Heart left ventricle (tissue), 16 donors: ENCODE data around the gene AEBP1. TPM values are rescaled to one million over a fixed set of nuclear protein-coding genes. Genes with fewer than 3 reads are reported as not detected.

ENCODE experiments used
- ATAC-seq, 4 donors: fragments of 200-7000 bp; cut with Tn5 transposase; one replicate each; pipeline ENCODE4 v1.9.1; 2020 to 2022; ENCODE audit warnings: moderate library complexity in 4 of 4, mild to moderate bottlenecking in 3 of 4, moderate number of reproducible peaks in 1 of 4
- DNase-seq, 5 donors: peaks; one replicate each; pipeline ENCODE4 v3.0.0-alpha.2; 2020
- H3K27ac ChIP-seq, 12 donors: fragments of 200-600 bp; sonication (generic) in 4 of 12; one replicate each; pipeline versions ENCODE4 v1.5.0 to v1.8.0; 2016 to 2022; ENCODE audit warnings: mild to moderate bottlenecking in 2 of 12
- H3K27me3 ChIP-seq, 9 donors: fragments of 200-600 bp; sonication (generic) in 2 of 9; one replicate each; pipeline versions ENCODE4 v1.5.1 to v1.8.0; 2016 to 2022; ENCODE audit warnings: mild to moderate bottlenecking in 3 of 9
- H3K36me3 ChIP-seq, 9 donors: fragments of 200-600 bp; sonication (generic) in 2 of 9; one replicate each; pipeline versions ENCODE4 v1.5.0 to v1.8.0; 2018 to 2022; ENCODE audit warnings: mild to moderate bottlenecking in 2 of 9
- H3K4me1 ChIP-seq, 12 donors: fragments of 200-600 bp; sonication (generic) in 4 of 12; one replicate each; pipeline versions ENCODE4 v1.5.0 to v1.8.0; 2016 to 2022; ENCODE audit warnings: mild to moderate bottlenecking in 3 of 12
- H3K4me3 ChIP-seq, 12 donors: fragments of 200-600 bp; sonication (generic) in 4 of 12; one replicate each; pipeline versions ENCODE4 v1.5.0 to v1.8.0; 2017 to 2022; ENCODE audit warnings: mild to moderate bottlenecking in 9 of 12, moderate library complexity in 4 of 12
- H3K9me3 ChIP-seq, 12 donors: fragments of 200-600 bp; sonication (generic) in 4 of 12; one replicate each; pipeline versions ENCODE4 v1.5.0 to v1.8.0; 2016 to 2022; ENCODE audit warnings: mild to moderate bottlenecking in 1 of 12
- POLR2A ChIP-seq, 2 donors: fragments of 450-650 bp; IDR thresholded peaks; one replicate each; pipeline ENCODE4 v1.6.1; 2017; ENCODE audit warnings: antibody characterized with exemption in 2 of 2, mild to moderate bottlenecking in 2 of 2, moderate library complexity in 2 of 2
- WGBS, 4 donors: extraction: QIAGEN DNeasy Blood & Tissue Kit in 2 of 4; methylation state at CpG; one replicate each; pipeline versions ENCODE4 v1.1.5 to v1.1.7; 2013 to 2018; 5-methylcytosine and 5-hydroxymethylcytosine counted together
- intact Hi-C, 10 donors: fragments of 100-400 bp; cut with DNase I; formaldehyde crosslinking; loops; one replicate each; pipeline versions ENCODE4 v1.11.1 to v1.14.2; 2022
- long read RNA-seq, 3 donors: library from polyadenylated mRNA; unstranded; transcript quantifications; one replicate each; pipeline ENCODE4 v2.0.0, GENCODE V29; 2020 to 2021
- polyA plus RNA-seq, 2 donors: library from polyadenylated mRNA; stranded (reverse); fragments of 200-250 nt; gene quantifications; one replicate each; pipeline ENCODE4 v1.2.3, GENCODE V29; 2013
- total RNA-seq, 9 donors: library from RNA; depleted of rRNA in 2 of 9; stranded (reverse); fragments of >200 nt in 2 of 9; fragmentation: NEBNext Ultra II Directional in 3 of 9; extraction: Animal tissue kit (Norgen Biotek cat#: 25700) in 3 of 9; gene quantifications; one replicate each; pipeline versions ENCODE4 v1.1.0 to v1.2.4, GENCODE V29; 2016 to 2023
- TF ChIP-seq, protein P1 (sequence below), 12 donors: fragments of 200-600 bp; sonication (generic) in 4 of 12; IDR thresholded peaks; one replicate each; pipeline versions ENCODE4 v1.5.0 to v1.8.0; 2018 to 2022; ENCODE audit warnings: antibody characterized with exemption in 12 of 12, mild to moderate bottlenecking in 5 of 12
- donor health status: ischemic (EF 13 %, LVEDD 7.1; RV severe dilation, severe dysfunction).
- donor health status: healthy with polysubstance abuse.
- donor health status: DM: no; HTN: yes; CAD: no.
- donor health status: DM: no; HTN: no; CAD: no.
- donor health status: ischemic (EF 25% LVEDD 6.9; RV normal size, moderate dysfunction).
- donor health status: ischemic (EF 25% LVEDD 5.7; RV mildly dilated, moderate dysfunction).
- donor health status: healthy.
- donor health status: DM: yes; HTN: yes; CAD: no.
- donor health status: ischemic (EF 35%, LVEDD 5.7; RV mildly dilated, moderate dysfunction).
- donor health status: nonischemic (EF 11% LVEDD 7.7; RV severe dilation, severe dysfunction).
- donor health status: DM: yes; HTN: yes; CAD: no.
- donor health status: PGD.
- donor health status: ischemic (EF 29% LVEDD 5.4; RV normal size, mild dysfunction).
- donor health status: nonischemic (EF 23%, LVEDD 6.1; RV moderate dilation, normal function).

AEBP1 gene
- total RNA-seq (10 to 100 TPM; 15.2 to 51.1 (median 25.4) TPM), polyA plus RNA-seq (10 to 100 TPM; 10.9 to 20.2 TPM)
- long read RNA-seq, donor 1, full-length matches to known transcripts = 3 of 6 reads
- long read RNA-seq, donor 1, partial matches to known transcripts = 3 of 6 reads
- long read RNA-seq, donor 1, other reads (novel, unspliced or antisense) = 0 of 6 reads
- long read RNA-seq, donor 2, full-length matches to known transcripts = 2 of 15 reads
- long read RNA-seq, donor 2, partial matches to known transcripts = 12 of 15 reads
- long read RNA-seq, donor 2, other reads (novel, unspliced or antisense) = 1 of 15 reads
- long read RNA-seq, donor 3, full-length matches to known transcripts = 4 of 13 reads
- long read RNA-seq, donor 3, partial matches to known transcripts = 8 of 13 reads
- long read RNA-seq, donor 3, other reads (novel, unspliced or antisense) = 1 of 13 reads

DNA sequence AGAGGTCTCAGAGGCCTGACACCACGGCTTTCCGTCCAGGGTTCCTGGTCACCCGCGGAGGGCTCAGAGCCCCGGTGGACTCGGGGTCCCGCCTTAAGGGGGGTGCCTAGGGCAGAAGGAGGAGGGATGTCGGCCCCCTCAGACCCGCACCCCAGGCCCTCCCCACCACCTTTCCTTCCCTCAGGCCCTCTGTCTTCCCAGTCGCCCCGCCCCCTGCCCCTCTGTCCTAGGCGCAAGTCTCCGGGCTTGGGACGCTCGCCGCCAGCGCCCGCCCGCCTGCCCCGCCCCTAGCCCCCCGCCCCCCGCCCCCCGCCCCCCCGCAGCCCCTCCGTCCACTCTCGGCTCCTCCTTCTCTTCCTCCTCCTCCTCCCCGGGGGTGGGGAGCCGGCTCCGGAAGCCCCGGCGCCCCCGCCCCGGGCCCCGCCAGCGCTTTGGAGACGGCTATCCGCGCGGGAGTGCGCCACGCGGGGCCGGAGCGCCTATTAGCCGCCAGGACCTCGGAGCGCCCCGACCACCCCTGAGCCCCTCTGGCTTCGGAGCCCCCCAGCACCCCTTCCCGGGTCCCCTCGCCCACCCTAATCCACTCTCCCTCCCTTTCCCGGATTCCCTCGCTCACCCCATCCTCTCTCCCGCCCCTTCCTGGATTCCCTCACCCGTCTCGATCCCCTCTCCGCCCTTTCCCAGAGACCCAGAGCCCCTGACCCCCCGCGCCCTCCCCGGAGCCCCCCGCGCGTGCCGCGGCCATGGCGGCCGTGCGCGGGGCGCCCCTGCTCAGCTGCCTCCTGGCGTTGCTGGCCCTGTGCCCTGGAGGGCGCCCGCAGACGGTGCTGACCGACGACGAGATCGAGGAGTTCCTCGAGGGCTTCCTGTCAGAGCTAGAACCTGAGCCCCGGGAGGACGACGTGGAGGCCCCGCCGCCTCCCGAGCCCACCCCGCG lies at the start of gene AEBP1:
TSS of gene AEBP1 (plus strand) at position 423 of the 937 bp plus-strand sequence. CDS start at position 744, 321 bp downstream.
- H3K9me3 ChIP-seq = no peaks in the 10 kb centered on the region
- intact Hi-C loops = no loop called here
- H3K4me1 ChIP-seq = peaks cover 0 to 63% (median 27%) of the 10 kb centered on the region in 12 donors
- peak in 3 of 4 donors; percentile 4 to 66 (median 33) for ATAC-seq
- H3K4me3 ChIP-seq = peak within 1 kb of the TSS; percentile 32 to 76 (median 60)
- no peak for TF ChIP-seq POLR2A (IDR thresholded peaks at IDR 0.05)
- TF ChIP-seq, protein P1, sequence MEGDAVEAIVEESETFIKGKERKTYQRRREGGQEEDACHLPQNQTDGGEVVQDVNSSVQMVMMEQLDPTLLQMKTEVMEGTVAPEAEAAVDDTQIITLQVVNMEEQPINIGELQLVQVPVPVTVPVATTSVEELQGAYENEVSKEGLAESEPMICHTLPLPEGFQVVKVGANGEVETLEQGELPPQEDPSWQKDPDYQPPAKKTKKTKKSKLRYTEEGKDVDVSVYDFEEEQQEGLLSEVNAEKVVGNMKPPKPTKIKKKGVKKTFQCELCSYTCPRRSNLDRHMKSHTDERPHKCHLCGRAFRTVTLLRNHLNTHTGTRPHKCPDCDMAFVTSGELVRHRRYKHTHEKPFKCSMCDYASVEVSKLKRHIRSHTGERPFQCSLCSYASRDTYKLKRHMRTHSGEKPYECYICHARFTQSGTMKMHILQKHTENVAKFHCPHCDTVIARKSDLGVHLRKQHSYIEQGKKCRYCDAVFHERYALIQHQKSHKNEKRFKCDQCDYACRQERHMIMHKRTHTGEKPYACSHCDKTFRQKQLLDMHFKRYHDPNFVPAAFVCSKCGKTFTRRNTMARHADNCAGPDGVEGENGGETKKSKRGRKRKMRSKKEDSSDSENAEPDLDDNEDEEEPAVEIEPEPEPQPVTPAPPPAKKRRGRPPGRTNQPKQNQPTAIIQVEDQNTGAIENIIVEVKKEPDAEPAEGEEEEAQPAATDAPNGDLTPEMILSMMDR (IDR thresholded peaks at IDR 0.05) = no peak
- DNase-seq = peak in 4 of 5 donors; percentile 50 to 66 (median 58)
- H3K27ac ChIP-seq = peak within 1 kb of the TSS; percentile 14 to 90 (median 74)
- peaks cover 0 to 18% (median 0%) of the 10 kb centered on the region in 9 donors for H3K27me3 ChIP-seq
- 6 to 7% (median 7%) methylated on average over 45 to 83 of the region's 87 CpGs for WGBS, 4 donors
- peaks cover 0 to 24% (median 0%) of the 10 kb centered on the region in 9 donors for H3K36me3 ChIP-seq

DNA sequence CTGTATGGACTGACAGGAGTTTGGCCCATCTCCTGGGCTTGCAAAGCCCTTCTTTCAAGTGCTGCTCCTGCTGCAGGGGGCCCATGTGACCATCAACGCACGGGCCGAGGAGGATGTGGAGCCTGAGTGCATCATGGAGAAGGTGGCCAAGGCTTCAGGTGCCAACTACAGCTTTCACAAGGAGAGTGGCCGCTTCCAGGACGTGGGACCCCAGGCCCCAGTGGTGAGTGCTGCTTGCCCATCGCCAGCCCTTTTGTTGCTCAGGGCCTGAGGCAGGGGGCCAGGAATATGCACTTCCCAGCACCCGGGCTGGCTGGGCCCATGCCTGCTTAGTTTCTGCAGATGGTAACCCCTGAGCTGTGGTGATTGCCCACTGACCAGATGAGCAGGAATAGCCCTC lies 47.5 kb upstream of the AEBP1 start:
- WGBS, 4 donors = 79 to 82% (median 80%) methylated on average over 5 to 7 of the region's 7 CpGs; no CpG with 5 or more reads in 1 of the 4 donors
- no peaks in the 10 kb centered on the region for H3K27me3 ChIP-seq
- intact Hi-C loops = no loop called here
- no peak overlapping the region for H3K27ac ChIP-seq
- H3K4me1 ChIP-seq = peaks cover 0 to 28% (median 2%) of the 10 kb centered on the region in 12 donors
- TF ChIP-seq POLR2A (IDR thresholded peaks at IDR 0.05) = no peak
- TF ChIP-seq, protein P1 (IDR thresholded peaks at IDR 0.05) = no peak
- no peak overlapping the region for H3K4me3 ChIP-seq
- no peaks in the 10 kb centered on the region for H3K9me3 ChIP-seq
- peak in 2 of 5 donors; percentile 4 to 15 for DNase-seq
- no peak for ATAC-seq
- H3K36me3 ChIP-seq = peaks cover 2 to 100% (median 98%) of the 10 kb centered on the region in 9 donors

DNA sequence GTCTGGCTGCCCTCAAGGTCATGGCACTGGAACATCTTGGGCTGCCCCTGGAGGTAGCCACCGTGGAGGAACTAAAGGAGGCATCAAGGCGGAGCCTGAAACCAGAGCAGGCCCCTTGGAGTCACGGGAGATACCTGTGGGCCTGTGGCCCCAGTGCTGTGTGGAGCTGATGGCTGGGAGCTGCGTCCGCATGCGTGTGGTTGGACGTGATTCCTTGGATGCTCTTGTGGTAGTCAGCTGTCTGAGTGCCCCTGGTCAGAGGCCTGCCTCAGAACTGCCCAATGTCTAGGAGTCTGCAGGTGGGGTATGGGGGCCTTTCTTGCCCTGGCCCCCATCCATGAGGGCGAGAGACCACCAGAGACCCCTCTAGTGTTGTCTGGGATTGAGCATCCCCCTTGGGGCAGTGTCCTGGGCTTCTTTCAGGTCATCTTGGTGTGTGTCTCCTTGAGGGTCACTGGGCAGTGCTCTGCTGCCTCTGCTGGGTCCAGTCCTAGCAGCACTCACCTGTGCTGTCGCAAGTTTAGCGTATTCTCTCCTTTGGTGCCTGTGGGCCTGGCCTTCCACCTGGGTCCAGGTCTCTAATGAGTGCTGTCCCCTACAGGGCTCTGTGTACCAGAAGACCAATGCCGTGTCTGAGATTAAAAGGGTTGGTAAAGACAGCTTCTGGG lies 46.8 kb upstream of the AEBP1 start:
- Histone ChIP-seq H3K4me1 (peaks cover 0 to 28% (median 3%) of the 10 kb centered on the region in 12 donors), H3K27me3 (no peaks in the 10 kb centered on the region), H3K4me3 (no peak overlapping the region), H3K9me3 (no peaks in the 10 kb centered on the region), H3K36me3 (peaks cover 2 to 100% (median 91%) of the 10 kb centered on the region in 9 donors), H3K27ac (no peak overlapping the region)
- DNase-seq = peak in 1 of 5 donors; percentile 19
- intact Hi-C loops = no loop called here
- TF ChIP-seq POLR2A (IDR thresholded peaks at IDR 0.05) = no peak
- TF ChIP-seq, protein P1 (IDR thresholded peaks at IDR 0.05) = no peak
- no peak for ATAC-seq
- 85 to 94% (median 90%) methylated on average over 4 to 11 of the region's 11 CpGs for WGBS, 4 donors
